Thoracic aorta (tissue), 2 donors: ENCODE data around the gene SCN5A. TPM values are rescaled to one million over a fixed set of nuclear protein-coding genes. Genes with fewer than 3 reads are reported as not detected.

Experiments used
- ATAC-seq: fragments of 150-250 bp; one replicate; pipeline ENCODE4 v1.8.0; 2017; ENCODE audit warnings: low read depth; ENCODE audit not compliant: insufficient number of reproducible peaks, low FRiP score
- DNase-seq: peaks from one replicate; pipeline ENCODE4 v3.0.0-alpha.2; 2020; ENCODE audit warnings: low spot score
- H3K27ac ChIP-seq, 2 donors: fragments of 200-600 bp; sonication (generic); 1 replicate in 1 of 2; 2 replicates in 1 of 2; pipeline ENCODE4 v1.5.1; 2016; ENCODE audit warnings: mild to moderate bottlenecking in 2 of 2, moderate library complexity in 2 of 2
- H3K27me3 ChIP-seq: fragments of 200-600 bp; sonication (generic); replicated peaks from 2 replicates; pipeline ENCODE4 v1.6.0; 2016; ENCODE audit warnings: mild to moderate bottlenecking; ENCODE audit not compliant: insufficient read depth
- H3K36me3 ChIP-seq: fragments of 200-600 bp; sonication (generic); one replicate; pipeline ENCODE4 v1.5.1; 2016
- H3K4me1 ChIP-seq, 2 donors: fragments of 200-600 bp; sonication (generic); 1 replicate in 1 of 2; 2 replicates in 1 of 2; pipeline versions ENCODE4 v1.5.1 to v1.6.0; 2016; ENCODE audit warnings: low read depth in 2 of 2, mild to moderate bottlenecking in 1 of 2; ENCODE audit not compliant: control insufficient read depth in 1 of 2
- H3K4me3 ChIP-seq: fragments of 200-600 bp; sonication (generic); 2 replicates; pipeline ENCODE4 v1.5.1; 2016; ENCODE audit warnings: mild to moderate bottlenecking
- H3K9me3 ChIP-seq: fragments of 200-600 bp; sonication (generic); 2 replicates; pipeline ENCODE4 v1.5.1; 2016
- total RNA-seq, 2 donors: library from RNA; depleted of rRNA; stranded (reverse); fragments of >200 nt; gene quantifications; one replicate each; pipeline versions ENCODE4 v1.1.0 to v1.2.3, GENCODE V29; 2016
- TF ChIP-seq, protein P1 (sequence below): fragments of 200-600 bp; sonication (generic); IDR thresholded peaks from one replicate; pipeline ENCODE4 v1.5.1; 2019; ENCODE audit warnings: antibody characterized with exemption

The SCN5A gene
- total RNA-seq, 2 donors from 2014 or later: 5.4 to 14.4 TPM

DNA sequence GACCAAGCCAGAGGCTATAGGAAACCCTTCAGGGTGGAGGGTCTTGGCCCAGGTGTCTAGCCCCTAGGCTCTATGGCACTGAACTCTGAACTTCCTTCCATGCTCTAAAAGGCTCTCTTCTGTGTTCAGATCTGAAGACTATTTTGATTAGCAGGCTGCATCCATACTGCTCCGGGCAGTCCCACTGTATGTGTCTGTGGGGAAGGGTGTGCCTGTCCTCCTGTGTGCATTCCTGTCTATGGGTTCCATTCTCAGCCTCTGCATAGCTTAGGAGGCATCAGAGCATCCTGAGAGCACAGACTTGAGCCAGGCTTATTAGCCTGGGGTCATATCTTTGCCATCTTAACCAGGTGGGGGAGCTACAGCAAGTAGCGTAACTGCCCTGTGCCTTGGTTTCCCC, 115.3 kb downstream of the SCN5A start:
- TF ChIP-seq, protein P1, sequence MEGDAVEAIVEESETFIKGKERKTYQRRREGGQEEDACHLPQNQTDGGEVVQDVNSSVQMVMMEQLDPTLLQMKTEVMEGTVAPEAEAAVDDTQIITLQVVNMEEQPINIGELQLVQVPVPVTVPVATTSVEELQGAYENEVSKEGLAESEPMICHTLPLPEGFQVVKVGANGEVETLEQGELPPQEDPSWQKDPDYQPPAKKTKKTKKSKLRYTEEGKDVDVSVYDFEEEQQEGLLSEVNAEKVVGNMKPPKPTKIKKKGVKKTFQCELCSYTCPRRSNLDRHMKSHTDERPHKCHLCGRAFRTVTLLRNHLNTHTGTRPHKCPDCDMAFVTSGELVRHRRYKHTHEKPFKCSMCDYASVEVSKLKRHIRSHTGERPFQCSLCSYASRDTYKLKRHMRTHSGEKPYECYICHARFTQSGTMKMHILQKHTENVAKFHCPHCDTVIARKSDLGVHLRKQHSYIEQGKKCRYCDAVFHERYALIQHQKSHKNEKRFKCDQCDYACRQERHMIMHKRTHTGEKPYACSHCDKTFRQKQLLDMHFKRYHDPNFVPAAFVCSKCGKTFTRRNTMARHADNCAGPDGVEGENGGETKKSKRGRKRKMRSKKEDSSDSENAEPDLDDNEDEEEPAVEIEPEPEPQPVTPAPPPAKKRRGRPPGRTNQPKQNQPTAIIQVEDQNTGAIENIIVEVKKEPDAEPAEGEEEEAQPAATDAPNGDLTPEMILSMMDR: no peak
- ATAC-seq (no peak), DNase-seq (no peak)
- H3K4me1 ChIP-seq: no peaks in the 10 kb centered on the region
- no peak overlapping the region for H3K27ac ChIP-seq
- peaks cover 7% of the 10 kb centered on the region for H3K36me3 ChIP-seq
- H3K27me3 ChIP-seq: no peaks in the 10 kb centered on the region
- H3K9me3 ChIP-seq: no peaks in the 10 kb centered on the region
- no peak overlapping the region for H3K4me3 ChIP-seq

DNA sequence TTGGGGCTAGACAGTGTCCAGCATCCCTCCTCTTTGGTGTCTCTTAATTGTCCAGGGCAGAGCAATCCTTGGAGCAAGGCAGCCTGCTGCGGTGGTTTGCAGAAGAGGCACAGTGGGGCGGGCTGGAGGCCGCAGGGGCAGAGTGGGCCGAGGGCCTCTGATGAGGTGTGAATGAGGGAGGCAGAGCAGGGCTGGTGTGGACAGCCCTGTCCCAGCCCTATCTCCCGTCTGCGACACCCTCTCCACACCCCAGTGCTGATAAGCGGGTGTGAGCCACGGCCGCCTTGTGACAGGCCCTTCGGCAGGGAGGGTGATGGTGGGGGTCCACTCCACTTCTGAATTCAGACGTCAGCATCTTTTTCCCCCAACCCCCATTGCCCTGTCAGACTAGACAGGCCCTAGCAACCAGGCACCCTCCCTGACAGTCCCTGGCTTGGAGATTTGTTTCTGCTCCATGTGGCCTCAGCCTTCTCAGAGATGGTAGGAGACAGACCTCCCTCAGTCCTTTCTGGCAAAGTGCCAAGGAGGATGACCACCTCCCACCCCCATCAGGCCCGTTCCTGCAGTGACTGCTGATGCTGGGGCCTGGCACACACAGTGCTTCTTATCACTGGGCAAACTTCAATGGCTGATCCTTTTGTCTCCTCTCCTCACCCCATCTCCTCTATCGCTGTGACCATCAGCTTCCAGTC, 116.1 kb downstream of the SCN5A start:
- DNase-seq (no peak), ATAC-seq (no peak)
- Histone ChIP-seq H3K27me3 (no peaks in the 10 kb centered on the region), H3K36me3 (peaks cover 7% of the 10 kb centered on the region), H3K4me1 (no peaks in the 10 kb centered on the region), H3K9me3 (no peaks in the 10 kb centered on the region), H3K27ac (no peak overlapping the region), H3K4me3 (no peak overlapping the region)
- TF ChIP-seq, protein P1: no peak

DNA sequence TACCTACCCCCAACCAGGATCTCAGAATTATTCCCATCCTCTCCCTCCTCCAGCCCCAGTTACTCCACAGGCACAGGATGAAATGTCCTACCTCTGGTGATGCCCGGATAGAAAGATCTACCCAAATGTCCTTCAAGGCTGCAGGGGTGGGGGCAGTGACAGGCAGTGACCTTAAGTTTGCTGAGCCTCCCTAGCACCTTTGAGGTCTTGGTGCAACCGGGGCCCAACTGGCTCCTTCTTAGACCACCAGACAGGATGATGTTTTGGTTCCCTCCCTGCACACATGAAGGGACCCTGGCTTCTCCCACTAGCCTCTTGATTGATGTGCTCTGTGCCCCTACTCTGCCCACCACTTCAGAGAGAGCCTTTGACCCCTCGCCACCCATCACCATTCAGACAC, 117.0 kb downstream of the SCN5A start:
- TF ChIP-seq, protein P1: no peak
- H3K36me3 ChIP-seq: peaks cover 7% of the 10 kb centered on the region
- ATAC-seq (no peak), DNase-seq (no peak)
- H3K9me3 ChIP-seq: no peaks in the 10 kb centered on the region
- H3K27me3 ChIP-seq: no peaks in the 10 kb centered on the region
- H3K27ac ChIP-seq: no peak overlapping the region
- H3K4me1 ChIP-seq: no peaks in the 10 kb centered on the region
- no peak overlapping the region for H3K4me3 ChIP-seq

DNA sequence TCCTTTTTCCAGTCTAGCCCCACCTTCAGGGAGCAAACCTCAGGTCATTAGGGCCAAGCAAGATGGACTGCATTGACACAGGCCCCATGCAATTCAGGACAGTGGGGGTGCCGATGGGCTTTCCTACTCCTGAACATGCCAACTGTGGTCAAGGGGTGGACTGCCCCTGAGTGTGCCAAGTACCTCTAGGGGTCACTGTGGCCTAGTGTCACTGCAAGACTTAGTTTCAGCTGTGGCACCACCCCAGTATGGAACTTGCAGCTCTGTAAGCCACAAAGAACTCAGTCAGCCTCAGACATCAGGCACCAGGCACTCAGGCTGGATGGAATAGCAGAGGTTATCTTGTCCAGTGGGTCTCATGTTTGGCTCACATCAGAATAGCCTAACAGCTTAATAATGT, 121.0 kb downstream of the SCN5A start:
- Histone ChIP-seq H3K4me1 (no peaks in the 10 kb centered on the region), H3K27ac (no peak overlapping the region), H3K27me3 (no peaks in the 10 kb centered on the region), H3K4me3 (no peak overlapping the region), H3K9me3 (no peaks in the 10 kb centered on the region), H3K36me3 (peaks cover 19% of the 10 kb centered on the region)
- TF ChIP-seq, protein P1: no peak
- DNase-seq (no peak), ATAC-seq (no peak)

DNA sequence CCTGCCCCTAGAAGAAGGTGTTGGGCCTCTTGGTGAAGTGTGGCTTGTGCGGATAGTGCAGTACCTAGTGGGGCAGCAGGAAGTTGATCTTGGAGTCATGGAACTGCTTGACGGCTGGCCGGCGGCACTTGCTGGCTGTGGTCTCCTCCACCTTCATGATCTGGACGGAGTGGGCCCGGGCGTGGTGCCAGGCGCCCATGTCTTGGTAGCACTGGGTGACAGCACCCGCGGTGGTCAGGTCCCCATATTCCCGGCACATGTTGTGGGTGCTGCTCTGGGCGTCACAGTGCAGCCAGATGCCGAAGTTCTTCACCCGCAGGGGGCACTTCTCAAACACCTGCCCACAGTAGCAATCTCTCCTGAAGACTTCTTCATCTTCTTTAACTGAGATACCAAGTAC, 122.7 kb downstream of the SCN5A start:
- H3K27ac ChIP-seq: no peak overlapping the region
- DNase-seq (no peak), ATAC-seq (no peak)
- no peaks in the 10 kb centered on the region for H3K27me3 ChIP-seq
- TF ChIP-seq, protein P1: no peak
- no peak overlapping the region for H3K4me3 ChIP-seq
- H3K4me1 ChIP-seq: no peaks in the 10 kb centered on the region
- no peaks in the 10 kb centered on the region for H3K9me3 ChIP-seq
- peaks cover 19% of the 10 kb centered on the region for H3K36me3 ChIP-seq
